Calu3 (cell line): ENCODE results near the gene LCN10. TPM values are rescaled to one million over a fixed set of nuclear protein-coding genes. Genes with fewer than 3 reads are reported as not detected.
A peak's percentile ranks its signal among the peaks of the same experiment; 100 is the strongest.
"Not testable (repeated sequence)": the region's sequence is repeated elsewhere in the genome, so short reads cannot be mapped to it uniquely, and the experiment has no call there.

Experiments used
- BruUV-seq: library from RNA; stranded (reverse); fragments of 400-500 nt; replicated peaks from 2 replicates; lab custom pipeline; 2021; lab: Mats Ljungman, UMichigan
- CTCF ChIA-PET: fragments of 300-600 bp; sonication (Branson Sonifier 250); formaldehyde crosslinking; loops from one replicate; lab custom pipeline; 2022; ENCODE audit warnings: antibody characterized with exemption; lab: Charles Lee
- DNase-seq: peaks from one replicate; pipeline ENCODE4 v3.0.0; 2022
- H3K27ac Mint-ChIP-seq: one replicate; pipeline ENCODE4 v1.8.0; 2022; ENCODE audit warnings: mixed read lengths; ENCODE audit not compliant: unreplicated experiment
- H3K27me3 Mint-ChIP-seq: one replicate; pipeline ENCODE4 v1.8.0; 2022; ENCODE audit warnings: mixed read lengths; ENCODE audit not compliant: unreplicated experiment
- H3K36me3 Mint-ChIP-seq: one replicate; pipeline ENCODE4 v1.8.0; 2022; ENCODE audit warnings: mild to moderate bottlenecking, moderate library complexity, mixed read lengths; ENCODE audit not compliant: insufficient read depth, unreplicated experiment
- H3K4me1 Mint-ChIP-seq: one replicate; pipeline ENCODE4 v1.8.0; 2022; ENCODE audit warnings: mild to moderate bottlenecking, low read depth, mixed read lengths; ENCODE audit not compliant: unreplicated experiment
- H3K4me3 Mint-ChIP-seq: one replicate; pipeline ENCODE4 v1.8.0; 2022; ENCODE audit warnings: mild to moderate bottlenecking, low read depth, moderate library complexity, mixed read lengths; ENCODE audit not compliant: unreplicated experiment
- H3K9me3 Mint-ChIP-seq: one replicate; pipeline ENCODE4 v1.8.0; 2022; ENCODE audit warnings: low read depth, mixed read lengths; ENCODE audit not compliant: unreplicated experiment
- CTCF ChIP-seq: fragments of 200-600 bp; IDR thresholded peaks from one replicate; pipeline ENCODE4 v1.8.0; 2022; ENCODE audit warnings: antibody characterized with exemption; ENCODE audit not compliant: unreplicated experiment
- intact Hi-C: fragments of 100-400 bp; cut with micrococcal nuclease; formaldehyde crosslinking; loops from one replicate; pipeline ENCODE4 v1.10.0; 2022; ENCODE audit not compliant: unreplicated experiment
- total RNA-seq: library from RNA; stranded (reverse); gene quantifications from 2 replicates; pipeline ENCODE4 v1.2.3, GENCODE V29; 2022

The LCN10 gene
- total RNA-seq, 1 experiment from 2014 or later, result 0.33 TPM

DNA sequence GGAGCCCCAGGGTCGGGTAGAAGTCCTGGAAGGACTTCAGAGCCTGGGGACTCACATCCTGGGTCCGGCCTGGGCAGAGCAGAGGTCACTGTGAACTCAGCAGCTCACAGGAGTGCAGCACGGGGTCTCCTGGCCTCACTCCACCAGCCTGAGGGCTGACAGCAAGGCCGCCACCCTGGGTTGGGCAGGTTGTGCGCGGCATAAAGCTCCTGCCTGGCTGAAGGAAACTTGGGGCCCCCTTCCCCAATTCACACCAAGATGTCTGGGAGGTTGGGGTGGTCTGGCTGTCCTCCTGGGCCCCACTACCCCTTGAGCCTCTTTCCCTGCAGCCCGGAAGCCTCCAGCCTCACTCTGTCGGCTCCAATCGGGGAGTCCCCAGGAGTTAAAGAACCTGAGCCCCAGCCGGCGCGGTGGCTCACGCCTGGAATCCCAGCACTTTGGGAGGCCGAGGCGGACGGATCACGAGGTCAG, 19.5 kb upstream of the LCN10 start:
- no peak for DNase-seq
- TF ChIP-seq CTCF, result no peak
- peaks cover 23% of the 10 kb centered on the region for H3K27me3 Mint-ChIP-seq
- H3K4me1 Mint-ChIP-seq, result peaks cover 8% of the 10 kb centered on the region
- H3K4me3 Mint-ChIP-seq, result no peak overlapping the region
- H3K9me3 Mint-ChIP-seq, result no peaks in the 10 kb centered on the region
- H3K36me3 Mint-ChIP-seq, result no peaks in the 10 kb centered on the region
- CTCF ChIA-PET, result no interaction called here
- H3K27ac Mint-ChIP-seq, result no peak overlapping the region
- BruUV-seq, result no TSS peak
- intact Hi-C loops, result no loop called here

GRCh38 chr9:136761545-136761981, 18.8 kb upstream of the LCN10 start:
- TF ChIP-seq CTCF, result no peak
- Mint-ChIP-seq H3K9me3 (no peaks in the 10 kb centered on the region), H3K27me3 (peaks cover 23% of the 10 kb centered on the region), H3K4me1 (peaks cover 2% of the 10 kb centered on the region), H3K4me3 (no peak overlapping the region), H3K36me3 (no peaks in the 10 kb centered on the region), H3K27ac (no peak overlapping the region)
- CTCF ChIA-PET, result interaction anchor here (0.7 kb wide), 1 partner anchor 13 kb away, joined by 4 read pairs; no protein-coding TSS in a partner anchor
- intact Hi-C loops, result no loop called here
- no TSS peak for BruUV-seq
- DNase-seq, result no peak

GRCh38 chr9:136760834-136761544, 18.2 kb upstream of the LCN10 start:
- H3K36me3 Mint-ChIP-seq, H3K9me3 Mint-ChIP-seq, BruUV-seq, H3K4me1 Mint-ChIP-seq, intact Hi-C loops, H3K27ac Mint-ChIP-seq, H3K4me3 Mint-ChIP-seq, CTCF ChIA-PET: not testable (repeated sequence)
- DNase-seq, result peak; percentile 62
- TF ChIP-seq CTCF, result peak; percentile 26
- peaks cover 23% of the 10 kb centered on the region for H3K27me3 Mint-ChIP-seq

DNA sequence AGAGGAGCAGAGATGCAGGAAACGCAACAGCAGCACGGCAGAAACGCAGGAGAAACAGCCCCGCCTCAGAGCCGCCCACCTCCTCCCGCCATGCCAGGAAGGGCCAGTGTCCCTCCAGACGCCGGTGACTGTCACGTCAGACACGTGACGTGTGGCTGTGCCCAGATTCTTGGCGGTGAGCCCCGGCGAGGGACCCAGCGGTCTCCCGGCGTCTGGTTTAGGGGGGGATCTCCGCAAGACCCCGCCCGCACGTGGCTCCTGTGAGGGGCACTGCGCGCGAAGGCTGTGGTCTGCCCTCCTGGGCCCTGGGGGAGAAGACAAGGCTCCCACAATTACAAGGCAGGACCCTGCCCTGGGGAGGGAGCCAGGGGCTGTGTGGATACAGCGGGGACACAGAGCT, 17.7 kb upstream of the LCN10 start:
- Mint-ChIP-seq H3K9me3 (no peaks in the 10 kb centered on the region), H3K4me1 (no peaks in the 10 kb centered on the region), H3K27ac (no peak overlapping the region), H3K36me3 (no peaks in the 10 kb centered on the region), H3K27me3 (peaks cover 23% of the 10 kb centered on the region), H3K4me3 (no peak overlapping the region)
- BruUV-seq, result no TSS peak
- TF ChIP-seq CTCF, result no peak
- CTCF ChIA-PET, result no interaction called here
- intact Hi-C loops, result no loop called here
- no peak for DNase-seq
